Type B pancreatic cell (in vitro differentiated cells): ENCODE data around the gene SEMA4F. TPM values are rescaled to one million over a fixed set of nuclear protein-coding genes. Genes with fewer than 3 reads are reported as not detected.

ENCODE experiments used
- DNase-seq: peaks from one replicate; pipeline ENCODE4 v3.0.0; 2021; ENCODE audit warnings: mixed read lengths; ENCODE audit not compliant: unreplicated experiment; ENCODE audit errors: extremely low spot score
- H3K27ac Mint-ChIP-seq: 2 replicates; pipeline ENCODE4 v1.8.0; 2021; ENCODE audit warnings: mild to moderate bottlenecking, mixed read lengths
- H3K27me3 Mint-ChIP-seq: 2 replicates; pipeline ENCODE4 v1.8.0; 2021; ENCODE audit warnings: mixed read lengths
- H3K36me3 Mint-ChIP-seq: 2 replicates; pipeline ENCODE4 v1.8.0; 2021; ENCODE audit warnings: mixed read lengths
- H3K4me1 Mint-ChIP-seq: one replicate; pipeline ENCODE4 v1.8.0; 2021; ENCODE audit warnings: mixed read lengths; ENCODE audit not compliant: unreplicated experiment
- H3K4me3 Mint-ChIP-seq: 2 replicates; pipeline ENCODE4 v1.8.0; 2021; ENCODE audit warnings: mild to moderate bottlenecking, mixed read lengths
- H3K9me3 Mint-ChIP-seq: 2 replicates; pipeline ENCODE4 v1.8.0; 2021; ENCODE audit warnings: mixed read lengths
- total RNA-seq: library from RNA; stranded (reverse); gene quantifications from 2 replicates; pipeline ENCODE4 v1.2.1, GENCODE V29; 2021; ENCODE audit warnings: low replicate concordance
- TF ChIP-seq, protein P1 (sequence below): fragments of 200-600 bp; sonication (generic); conservative IDR thresholded peaks from 2 replicates; pipeline ENCODE4 v1.5.0; 2021; ENCODE audit warnings: antibody characterized with exemption, mild to moderate bottlenecking

Gene SEMA4F
- total RNA-seq, 1 donor from 2014 or later, result 17.0 TPM

- H3K27ac Mint-ChIP-seq, result no peak overlapping the region
- TF ChIP-seq, protein P1, sequence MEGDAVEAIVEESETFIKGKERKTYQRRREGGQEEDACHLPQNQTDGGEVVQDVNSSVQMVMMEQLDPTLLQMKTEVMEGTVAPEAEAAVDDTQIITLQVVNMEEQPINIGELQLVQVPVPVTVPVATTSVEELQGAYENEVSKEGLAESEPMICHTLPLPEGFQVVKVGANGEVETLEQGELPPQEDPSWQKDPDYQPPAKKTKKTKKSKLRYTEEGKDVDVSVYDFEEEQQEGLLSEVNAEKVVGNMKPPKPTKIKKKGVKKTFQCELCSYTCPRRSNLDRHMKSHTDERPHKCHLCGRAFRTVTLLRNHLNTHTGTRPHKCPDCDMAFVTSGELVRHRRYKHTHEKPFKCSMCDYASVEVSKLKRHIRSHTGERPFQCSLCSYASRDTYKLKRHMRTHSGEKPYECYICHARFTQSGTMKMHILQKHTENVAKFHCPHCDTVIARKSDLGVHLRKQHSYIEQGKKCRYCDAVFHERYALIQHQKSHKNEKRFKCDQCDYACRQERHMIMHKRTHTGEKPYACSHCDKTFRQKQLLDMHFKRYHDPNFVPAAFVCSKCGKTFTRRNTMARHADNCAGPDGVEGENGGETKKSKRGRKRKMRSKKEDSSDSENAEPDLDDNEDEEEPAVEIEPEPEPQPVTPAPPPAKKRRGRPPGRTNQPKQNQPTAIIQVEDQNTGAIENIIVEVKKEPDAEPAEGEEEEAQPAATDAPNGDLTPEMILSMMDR, result no peak
- DNase-seq, result no peak
- H3K4me3 Mint-ChIP-seq, result no peak overlapping the region
- peaks cover 5% of the 10 kb centered on the region for H3K9me3 Mint-ChIP-seq
- peaks cover 27% of the 10 kb centered on the region for H3K27me3 Mint-ChIP-seq
- no peaks in the 10 kb centered on the region for H3K36me3 Mint-ChIP-seq
- no peaks in the 10 kb centered on the region for H3K4me1 Mint-ChIP-seq
Measured at GRCh38 chr2:74695663-74696062, 41.6 kb downstream of the SEMA4F start.

GRCh38 chr2:74696829-74697228, 42.8 kb downstream of the SEMA4F start:
- DNase-seq, result no peak
- Mint-ChIP-seq H3K4me1 (no peaks in the 10 kb centered on the region), H3K27me3 (peaks cover 33% of the 10 kb centered on the region), H3K36me3 (no peaks in the 10 kb centered on the region), H3K9me3 (peaks cover 5% of the 10 kb centered on the region), H3K4me3 (no peak overlapping the region), H3K27ac (no peak overlapping the region)
- TF ChIP-seq, protein P1, result no peak

- H3K9me3 Mint-ChIP-seq, result peaks cover 5% of the 10 kb centered on the region
- peaks cover 31% of the 10 kb centered on the region for H3K27me3 Mint-ChIP-seq
- H3K4me1 Mint-ChIP-seq, result no peaks in the 10 kb centered on the region
- no peaks in the 10 kb centered on the region for H3K36me3 Mint-ChIP-seq
- no peak for DNase-seq
- TF ChIP-seq, protein P1, result no peak
- H3K4me3 Mint-ChIP-seq, result no peak overlapping the region
- no peak overlapping the region for H3K27ac Mint-ChIP-seq
Measured at GRCh38 chr2:74700643-74701372, 46.8 kb downstream of the SEMA4F start.

GRCh38 chr2:74702001-74702715, 48.1 kb downstream of the SEMA4F start:
- no peak for DNase-seq
- TF ChIP-seq, protein P1, result no peak
- Mint-ChIP-seq H3K36me3 (no peaks in the 10 kb centered on the region), H3K4me1 (no peaks in the 10 kb centered on the region), H3K27me3 (peaks cover 28% of the 10 kb centered on the region), H3K9me3 (peaks cover 5% of the 10 kb centered on the region), H3K27ac (no peak overlapping the region), H3K4me3 (no peak overlapping the region)

- Mint-ChIP-seq H3K27me3 (peaks cover 28% of the 10 kb centered on the region), H3K4me1 (no peaks in the 10 kb centered on the region), H3K36me3 (no peaks in the 10 kb centered on the region), H3K27ac (no peak overlapping the region), H3K9me3 (peaks cover 5% of the 10 kb centered on the region), H3K4me3 (no peak overlapping the region)
- TF ChIP-seq, protein P1, result no peak
- no peak for DNase-seq
Measured at GRCh38 chr2:74703373-74703772, 49.3 kb downstream of the SEMA4F start.
